HG02571 (cell line): ENCODE data around the gene DDAH1.

Experiments used
- ATAC-seq: cut with Tn5 transposase; IDR thresholded peaks from one replicate; pipeline ENCODE4 v1.9.1; 2021; ENCODE audit warnings: mild to moderate bottlenecking, moderate library complexity; ENCODE audit not compliant: unreplicated experiment

DDAH1 gene

DNA sequence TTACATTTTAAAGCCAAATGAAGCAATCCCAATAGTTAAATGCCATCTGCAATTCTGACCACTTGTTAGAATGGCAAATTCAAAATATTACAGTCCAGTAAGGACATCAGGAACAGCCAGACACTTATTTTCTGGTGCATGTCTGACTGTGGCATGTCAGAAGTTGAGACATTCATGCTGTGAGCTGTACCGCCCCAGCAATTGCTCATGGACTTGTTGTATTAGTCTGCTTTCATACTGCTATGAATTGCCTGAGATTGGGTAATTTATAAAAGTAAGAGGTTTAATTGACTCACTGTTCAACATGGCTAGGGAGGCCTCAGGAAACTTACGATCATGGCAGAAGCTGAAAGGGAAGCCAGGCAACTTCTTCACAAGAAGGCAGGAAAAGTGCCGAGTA lies 19.1 kb downstream of the DDAH1 start:
- no peak for ATAC-seq

DNA sequence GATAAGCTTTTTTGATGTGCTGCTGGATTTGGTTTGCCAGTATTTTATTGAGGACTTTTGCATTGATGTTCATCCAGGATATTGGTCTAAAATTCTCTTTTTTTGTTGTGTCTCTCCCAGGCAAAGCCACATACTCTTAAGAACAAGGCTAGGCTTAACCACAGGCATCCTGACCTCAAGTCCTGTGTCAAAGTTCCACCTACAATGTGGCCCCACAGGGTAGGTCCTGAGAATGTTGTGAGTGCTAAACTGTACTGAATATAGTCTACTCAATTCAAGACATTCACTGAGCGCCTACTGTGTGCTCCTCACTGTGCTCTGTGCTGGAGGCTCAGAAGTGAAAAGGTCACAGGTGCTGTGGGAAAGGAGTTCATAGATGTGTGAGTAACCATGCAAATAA lies 20.6 kb downstream of the DDAH1 start:
- no peak for ATAC-seq

GRCh38 chr1:85440612-85441011 lies 24.3 kb downstream of the DDAH1 start:
- ATAC-seq: no peak

- no peak for ATAC-seq
Observed at GRCh38 chr1:85438353-85438752, 26.6 kb downstream of the DDAH1 start.

- ATAC-seq: no peak
Observed at GRCh38 chr1:85437139-85437538, 27.8 kb downstream of the DDAH1 start.

- no peak for ATAC-seq
Observed at GRCh38 chr1:85433096-85433495, 31.9 kb downstream of the DDAH1 start.

DNA sequence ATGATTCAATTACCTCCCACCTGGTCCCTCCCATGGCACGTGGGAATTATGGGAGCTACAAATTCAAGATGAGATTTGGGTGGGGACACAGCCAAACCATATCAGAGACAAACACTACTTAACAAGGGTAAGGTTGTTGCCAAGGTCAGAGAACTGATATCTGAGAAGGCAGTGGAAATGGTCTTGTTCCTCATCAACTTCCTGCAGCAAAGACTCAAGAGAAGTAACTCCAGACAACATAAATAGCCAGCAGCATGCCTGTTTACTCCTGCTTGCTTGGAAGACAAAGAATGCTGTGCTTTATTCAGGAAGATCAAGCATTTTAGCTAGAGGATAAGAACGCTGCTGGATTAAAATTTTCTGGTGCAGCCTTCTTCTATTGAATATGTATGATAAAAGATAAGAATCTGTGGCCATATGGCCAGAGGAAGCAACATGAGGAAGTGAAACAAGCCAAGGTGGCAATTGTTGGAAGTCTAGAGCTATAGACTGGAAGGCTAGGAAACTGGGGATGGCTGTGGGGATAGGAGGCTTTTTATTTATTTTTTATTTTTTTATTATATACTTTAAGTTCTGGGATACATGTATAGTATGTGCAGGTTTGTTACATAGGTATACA lies 36.4 kb downstream of the DDAH1 start:
- no peak for ATAC-seq

DNA sequence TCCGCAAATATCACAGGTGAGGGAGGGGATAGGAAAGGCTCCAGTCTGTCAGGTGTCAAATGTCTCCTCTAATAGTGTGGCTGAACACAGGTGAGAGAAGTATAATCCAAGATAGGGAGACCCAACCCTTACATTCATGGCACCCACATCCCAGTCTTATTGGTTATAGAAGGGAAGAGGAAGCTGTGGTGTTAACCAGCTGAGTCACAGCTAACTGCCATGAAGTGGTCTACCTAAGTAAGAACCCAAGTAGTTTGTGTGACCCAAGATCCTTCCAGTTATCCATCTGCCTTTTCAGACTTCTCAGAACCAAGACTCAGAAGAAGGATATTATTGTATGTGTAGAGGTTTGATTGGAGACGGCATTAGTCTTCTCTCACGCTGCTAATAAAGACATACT lies 37.1 kb downstream of the DDAH1 start:
- ATAC-seq: no peak

- no peak for ATAC-seq
Observed at GRCh38 chr1:85427331-85427730, 37.6 kb downstream of the DDAH1 start.

- no peak for ATAC-seq
Observed at GRCh38 chr1:85421179-85421578, 43.8 kb downstream of the DDAH1 start.

GRCh38 chr1:85420199-85420598 lies 44.8 kb downstream of the DDAH1 start:
- ATAC-seq: no peak

DNA sequence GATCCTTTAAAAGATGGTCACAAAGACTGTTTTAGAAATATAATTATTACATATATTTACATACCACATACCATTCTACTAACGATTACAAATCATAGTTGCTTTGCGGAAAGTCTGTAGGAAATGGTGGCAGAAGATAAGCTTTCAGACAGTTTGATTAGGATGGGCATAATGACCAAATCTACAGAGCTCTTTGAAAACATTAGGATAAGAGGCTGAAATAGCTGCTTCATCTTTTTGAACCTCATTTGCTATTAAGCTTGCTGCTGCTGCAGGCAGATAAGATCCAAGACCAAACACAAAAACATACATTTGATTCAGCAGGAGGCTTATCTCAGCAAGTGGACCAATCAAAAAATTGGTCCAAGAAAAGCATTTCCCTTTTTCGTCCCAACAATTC lies 47.1 kb downstream of the DDAH1 start:
- no peak for ATAC-seq

DNA sequence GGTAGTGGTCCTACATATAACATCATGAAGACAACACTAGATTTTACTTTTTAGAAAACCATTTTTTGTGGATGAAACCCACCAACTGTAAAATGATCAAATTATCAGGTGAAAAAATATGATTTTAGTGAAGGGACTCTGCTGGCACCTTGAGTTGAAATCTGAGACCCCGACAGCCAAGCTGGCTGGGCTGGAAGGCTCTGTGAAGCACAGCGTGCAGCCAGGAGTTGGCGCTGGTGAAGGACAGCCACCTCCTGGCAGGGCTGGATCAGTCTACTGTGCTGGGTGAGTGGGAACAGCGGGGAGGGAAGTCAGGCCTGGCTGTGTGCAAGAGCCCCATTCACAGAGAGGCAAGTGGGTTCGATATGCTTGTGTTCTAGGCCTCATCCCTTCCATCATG lies 47.9 kb downstream of the DDAH1 start:
- ATAC-seq: no peak

GRCh38 chr1:85413169-85413568 lies 51.8 kb downstream of the DDAH1 start:
- ATAC-seq: no peak

GRCh38 chr1:85411567-85412305 lies 53.2 kb downstream of the DDAH1 start:
- no peak for ATAC-seq

DNA sequence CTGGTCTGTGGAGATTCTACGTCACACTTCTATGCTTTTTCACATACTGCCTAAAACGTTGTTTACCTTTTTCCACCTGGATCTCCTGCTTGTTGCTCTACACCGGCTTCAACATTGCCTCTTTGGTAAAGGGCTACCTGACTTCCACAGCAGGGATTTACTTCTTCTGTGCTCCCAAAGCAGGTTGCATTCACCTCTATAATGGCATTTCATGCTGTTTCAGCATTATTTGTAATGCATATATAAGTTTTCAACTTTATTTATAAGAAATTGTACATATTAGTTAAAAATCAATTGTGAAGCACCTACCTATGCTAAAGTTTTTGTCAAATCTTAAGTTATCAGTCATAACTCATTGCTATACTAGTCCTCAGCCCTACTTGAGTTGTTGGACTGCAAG lies 55.4 kb downstream of the DDAH1 start:
- ATAC-seq: no peak

GRCh38 chr1:85407746-85408377 lies 57.1 kb downstream of the DDAH1 start:
- ATAC-seq: no peak

- no peak for ATAC-seq
Observed at GRCh38 chr1:85406887-85407533, 57.9 kb downstream of the DDAH1 start.

DNA sequence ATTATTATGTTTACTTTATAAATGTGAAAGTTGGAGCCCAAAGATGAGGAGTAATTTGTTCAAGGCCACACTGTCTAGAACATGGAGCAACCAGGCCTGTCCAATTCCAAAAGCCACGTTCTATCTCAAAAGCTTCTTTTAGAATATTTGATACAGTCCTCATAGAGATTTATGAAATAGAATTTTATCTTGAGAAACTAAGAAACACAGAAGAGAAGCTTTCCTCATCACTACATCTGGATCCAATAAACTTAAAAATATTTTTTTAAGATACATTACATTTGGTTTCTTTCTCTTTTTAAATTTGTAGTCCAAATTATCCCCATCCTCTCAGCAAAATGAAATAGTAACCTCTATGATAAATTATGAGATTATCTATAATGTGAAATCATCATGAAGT lies 58.9 kb downstream of the DDAH1 start:
- ATAC-seq: no peak

- no peak for ATAC-seq
Observed at GRCh38 chr1:85404408-85404807, 60.6 kb downstream of the DDAH1 start.

GRCh38 chr1:85398391-85399064 lies 66.4 kb downstream of the DDAH1 start:
- ATAC-seq: no peak
